NCI-H1417 treated with DMSO at 0.1 percent for 48 hours (cell line): ENCODE results near the gene MTREX.

Source experiments
- DNase-seq: peaks from one replicate; lab custom pipeline; 2025; lab: John Stamatoyannopoulos, UW

The MTREX gene

GRCh38 chr5:55383254-55383653 is 75.5 kb downstream of the MTREX start:
- DNase-seq = no peak

DNA sequence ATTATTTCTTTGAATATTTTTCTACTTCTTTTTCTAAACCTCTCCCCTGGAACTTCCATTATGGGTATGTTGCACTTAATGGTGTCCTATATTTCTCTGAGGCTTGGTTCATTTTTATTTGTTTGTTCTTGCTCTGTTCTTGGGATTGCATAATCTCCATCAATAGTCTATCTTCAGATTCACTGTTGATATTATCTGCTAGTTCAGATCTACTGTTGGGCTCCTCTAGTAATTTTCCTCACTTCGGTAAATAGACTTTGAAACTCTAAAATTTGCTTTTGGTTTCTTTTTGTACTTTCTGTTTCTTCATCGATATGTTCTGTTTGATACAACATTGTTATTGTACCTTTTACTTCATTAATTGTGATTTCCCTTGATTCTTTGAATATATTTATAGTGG is 76.3 kb downstream of the MTREX start:
- no peak for DNase-seq

GRCh38 chr5:55385227-55385626 is 77.4 kb downstream of the MTREX start:
- no peak for DNase-seq

- DNase-seq = no peak
These were observed 78.1 kb downstream of the MTREX start for GRCh38 chr5:55385846-55386245.

- no peak for DNase-seq
These were observed 78.6 kb downstream of the MTREX start for GRCh38 chr5:55386356-55386755.

DNA sequence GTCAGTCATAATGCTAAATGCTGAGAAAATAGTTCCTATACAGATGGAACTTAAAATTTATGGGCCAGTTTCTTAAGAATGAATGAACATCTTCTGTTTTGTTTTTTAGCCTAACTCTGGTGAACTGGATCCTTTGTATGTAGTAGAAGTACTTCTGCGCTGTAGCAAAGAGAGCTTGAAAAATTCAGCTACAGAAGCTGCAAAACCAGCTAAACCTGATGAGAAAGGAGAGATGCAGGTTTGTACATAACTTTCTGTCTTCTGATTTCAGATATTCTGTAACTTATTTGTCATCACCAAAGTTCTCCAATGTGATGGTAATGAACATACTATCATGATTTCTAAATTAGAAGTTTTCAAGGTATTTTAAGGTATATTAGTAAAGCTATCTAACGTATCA is 80.1 kb downstream of the MTREX start:
- DNase-seq = no peak

DNA sequence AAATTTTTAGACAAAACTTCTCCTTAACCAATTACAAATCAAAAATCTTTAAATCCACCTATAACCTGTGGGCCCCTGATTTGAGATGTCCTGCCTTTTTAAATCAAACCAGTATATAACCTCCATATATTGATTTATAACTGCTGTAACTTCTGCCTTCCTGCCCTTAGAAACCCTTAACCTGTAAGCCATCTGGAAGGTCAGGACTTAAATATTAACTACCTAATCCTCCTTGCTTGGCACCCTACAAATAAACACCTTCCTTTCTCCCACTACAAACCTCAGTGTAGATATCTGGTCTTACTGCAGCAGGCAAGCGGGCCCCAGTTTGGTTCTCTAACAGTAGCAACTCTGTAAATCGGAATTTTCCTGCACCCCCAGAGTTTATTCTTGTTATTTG is 83.9 kb downstream of the MTREX start:
- DNase-seq = no peak

DNA sequence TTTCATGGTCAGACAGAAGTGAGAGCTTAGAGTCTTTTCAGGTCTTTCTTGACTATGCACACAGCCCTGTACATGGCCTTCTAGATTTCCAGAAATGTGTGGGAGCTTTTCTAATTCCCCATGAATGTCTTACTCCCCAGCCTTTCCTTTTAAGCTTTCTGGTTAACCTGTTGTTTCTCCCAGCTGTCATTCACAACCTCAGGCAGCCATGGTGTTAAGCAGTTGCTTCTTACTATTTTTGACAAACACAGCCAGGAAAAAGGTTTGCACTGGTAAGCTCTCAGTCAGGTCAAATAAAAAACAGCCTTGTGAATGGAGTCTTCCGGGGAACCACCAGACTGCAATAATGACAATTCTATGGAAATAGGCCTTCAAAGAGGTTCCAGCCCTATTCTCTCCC is 84.9 kb downstream of the MTREX start:
- DNase-seq = no peak

DNA sequence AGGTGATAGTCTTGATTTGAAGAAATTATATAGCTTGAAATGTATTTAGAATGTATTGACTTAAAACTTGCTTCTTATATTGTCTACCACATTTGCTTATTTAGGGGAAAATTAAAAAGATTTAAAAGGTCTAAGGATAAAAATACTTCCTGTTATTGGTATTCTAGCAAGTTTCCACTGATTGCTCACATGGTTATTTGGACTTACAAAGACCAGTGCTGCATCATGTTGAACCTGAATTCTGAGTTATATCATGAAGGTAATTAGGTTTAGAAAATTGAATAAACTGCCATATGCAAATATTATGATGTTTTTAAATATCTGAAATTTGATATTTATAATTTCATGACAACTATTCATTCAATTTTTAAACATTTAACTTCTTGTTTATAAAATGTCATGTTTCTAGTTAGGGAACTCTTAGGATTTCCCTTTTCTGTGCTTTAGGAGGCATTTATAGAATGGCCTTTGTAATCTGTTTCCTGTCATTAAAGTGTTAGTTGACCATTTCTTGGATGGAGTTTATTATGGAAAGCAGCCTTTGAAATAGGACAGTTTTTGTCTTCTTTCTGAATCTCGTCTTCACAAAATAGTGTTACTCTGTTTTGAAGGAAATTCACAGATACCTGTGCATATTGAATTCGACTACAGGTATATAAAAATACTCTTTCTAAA is 85.8 kb downstream of the MTREX start:
- no peak for DNase-seq

DNA sequence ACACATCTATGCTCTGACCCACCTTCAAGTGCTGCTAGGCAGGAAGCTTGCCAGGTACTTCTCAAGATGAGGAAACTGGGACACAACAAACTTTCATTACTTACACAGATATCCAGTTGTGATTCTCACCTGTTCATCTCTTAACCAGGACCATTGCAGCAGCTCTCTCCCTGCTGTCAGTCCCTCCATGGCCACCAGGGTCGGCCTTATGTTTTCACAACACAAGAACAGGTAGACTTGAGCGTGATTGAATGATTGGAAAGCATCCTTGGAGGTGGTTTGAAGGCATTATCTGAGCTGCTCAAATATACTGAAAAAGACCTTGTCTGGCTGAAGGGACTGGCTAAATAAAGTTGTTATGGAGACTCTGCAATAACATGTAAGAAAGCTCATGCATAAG is 94.4 kb downstream of the MTREX start:
- no peak for DNase-seq

DNA sequence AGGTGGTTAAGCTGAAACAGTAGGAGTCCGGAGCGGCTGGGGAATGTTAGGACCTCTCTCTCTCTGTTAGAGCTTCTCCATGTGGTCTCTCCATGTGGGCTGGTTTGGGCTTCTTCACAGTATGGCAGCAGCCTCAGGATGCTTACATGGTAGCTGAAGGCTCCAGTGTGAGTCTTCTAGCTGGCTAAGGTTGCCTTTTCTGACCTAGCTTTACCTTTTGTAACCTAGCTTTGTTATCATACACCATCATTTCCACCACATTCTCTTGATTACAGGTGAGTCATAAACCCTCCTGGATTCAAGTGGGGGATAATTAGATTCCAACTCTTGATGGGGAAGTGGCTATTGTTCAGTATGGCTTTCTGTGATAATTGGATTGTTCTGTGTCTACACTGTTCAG is 98.5 kb downstream of the MTREX start:
- DNase-seq = peak; percentile 37

DNA sequence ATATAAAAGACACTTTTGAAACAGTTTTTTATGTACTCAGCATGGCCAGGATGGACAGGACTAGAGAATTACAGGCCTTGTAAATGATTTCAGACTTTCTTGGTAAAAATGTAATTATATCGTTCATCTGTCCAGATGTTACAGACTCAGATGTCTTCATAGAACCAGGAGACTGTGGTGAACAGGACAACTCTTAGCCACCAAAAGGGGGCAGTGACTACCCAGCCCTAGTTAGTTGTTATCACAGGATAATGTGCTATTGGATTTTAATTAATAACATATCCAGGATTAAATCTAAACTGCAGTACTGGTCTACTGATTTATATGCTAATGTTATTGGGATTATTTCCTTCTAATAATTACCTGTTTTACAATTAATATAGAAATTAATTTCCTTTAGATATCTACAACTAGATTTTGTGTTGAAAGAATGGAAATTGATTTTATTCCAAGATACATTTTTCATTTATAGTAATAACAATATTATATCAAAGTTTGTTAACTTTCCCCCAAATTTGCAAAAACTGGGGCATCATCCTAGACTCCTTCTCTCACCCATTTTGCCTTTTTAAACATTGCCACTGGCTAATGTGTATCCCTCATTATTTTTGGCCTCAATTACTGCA is 99.4 kb downstream of the MTREX start:
- DNase-seq = no peak

DNA sequence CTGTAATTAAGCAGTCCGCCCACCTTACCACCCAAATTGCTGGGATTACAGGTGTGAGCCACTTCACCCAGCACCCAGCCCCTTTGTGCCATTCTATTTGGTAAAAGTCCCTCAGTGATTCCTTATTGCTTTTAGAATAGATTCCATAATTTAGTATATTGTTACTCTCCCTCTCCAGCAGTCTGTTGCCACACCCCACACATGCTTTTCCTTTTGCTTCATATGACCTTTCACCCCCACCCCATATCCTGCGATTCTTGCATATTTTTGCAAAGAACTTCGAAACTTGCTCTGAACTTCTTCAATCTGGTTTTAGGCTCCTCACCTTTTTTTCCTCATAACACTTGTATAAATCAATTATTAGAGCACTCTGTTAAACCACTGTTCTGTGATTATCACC is 100.2 kb downstream of the MTREX start:
- no peak for DNase-seq

DNA sequence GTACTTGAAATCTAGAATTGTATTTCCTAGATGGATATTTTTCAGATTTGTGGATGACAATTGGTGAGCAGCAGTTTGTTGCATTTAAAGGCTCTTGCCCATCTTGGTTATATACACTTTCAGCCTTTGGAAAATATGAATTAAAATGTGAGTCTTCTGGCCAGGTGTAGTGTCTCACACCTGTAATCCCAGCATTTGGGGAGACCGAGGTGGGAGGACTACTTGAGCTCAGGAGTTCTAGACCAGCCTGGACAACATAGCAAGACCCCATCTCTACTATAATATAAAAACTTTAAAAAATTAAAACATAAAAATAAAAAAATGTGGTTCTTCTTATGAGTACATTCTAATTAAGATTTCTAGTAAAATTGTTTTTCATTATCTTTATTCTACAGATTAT is 102.0 kb downstream of the MTREX start:
- no peak for DNase-seq

DNA sequence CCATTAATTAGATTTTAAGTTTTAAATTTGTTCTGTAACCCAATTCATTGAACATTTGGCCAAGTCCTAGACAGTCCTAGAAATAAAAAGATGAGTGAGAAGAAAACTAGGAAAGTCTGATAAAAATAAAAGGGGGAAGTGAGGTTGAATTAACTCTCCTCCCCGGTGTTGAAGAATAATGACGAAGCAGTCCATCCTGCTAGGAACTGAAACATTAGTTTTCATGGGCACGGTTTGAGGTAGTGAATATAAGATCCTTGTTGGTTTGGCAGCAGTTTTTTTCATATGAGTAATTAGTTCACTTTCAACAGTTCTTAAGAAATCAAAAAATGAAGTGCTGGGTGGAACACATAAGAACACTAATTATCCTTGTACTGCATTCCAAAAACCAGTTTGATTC is 103.1 kb downstream of the MTREX start:
- DNase-seq = no peak

DNA sequence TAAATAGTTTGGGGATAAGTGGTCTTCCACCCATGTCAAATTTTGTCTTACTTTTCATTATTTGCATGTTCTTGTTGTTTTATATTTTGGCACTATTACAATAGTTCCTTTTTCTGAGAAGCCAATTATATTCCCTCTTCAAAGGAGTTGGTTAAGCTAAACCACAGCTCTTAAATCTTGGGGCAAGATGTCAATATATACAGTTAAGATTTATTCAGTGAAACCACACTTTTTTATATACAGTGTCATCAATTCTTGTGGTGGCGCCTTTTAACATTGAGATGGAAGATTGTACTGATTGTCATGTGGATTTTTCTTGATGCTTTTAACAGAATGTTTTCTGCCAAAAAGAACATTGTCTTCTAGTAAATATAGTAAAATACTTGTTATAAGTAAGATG is 104.1 kb downstream of the MTREX start:
- DNase-seq = no peak

DNA sequence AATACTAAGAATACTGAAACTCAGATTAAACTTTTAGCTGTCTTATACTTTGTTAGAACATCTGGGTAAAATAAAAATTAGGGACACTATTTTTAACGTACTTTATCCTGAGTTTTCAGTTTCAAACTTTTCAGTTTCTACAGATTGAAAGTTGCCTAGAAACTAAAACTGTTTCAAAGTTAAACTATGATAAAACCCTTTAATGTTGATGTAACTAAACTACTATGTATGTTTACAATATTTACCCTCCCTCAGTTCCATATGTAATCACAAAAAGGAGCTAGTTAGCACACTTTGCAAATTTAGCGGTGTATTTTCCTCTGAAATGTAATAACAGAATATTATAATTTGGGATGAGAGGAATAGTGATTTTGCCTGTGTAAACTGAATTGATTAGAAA is 105.9 kb downstream of the MTREX start:
- DNase-seq = no peak

DNA sequence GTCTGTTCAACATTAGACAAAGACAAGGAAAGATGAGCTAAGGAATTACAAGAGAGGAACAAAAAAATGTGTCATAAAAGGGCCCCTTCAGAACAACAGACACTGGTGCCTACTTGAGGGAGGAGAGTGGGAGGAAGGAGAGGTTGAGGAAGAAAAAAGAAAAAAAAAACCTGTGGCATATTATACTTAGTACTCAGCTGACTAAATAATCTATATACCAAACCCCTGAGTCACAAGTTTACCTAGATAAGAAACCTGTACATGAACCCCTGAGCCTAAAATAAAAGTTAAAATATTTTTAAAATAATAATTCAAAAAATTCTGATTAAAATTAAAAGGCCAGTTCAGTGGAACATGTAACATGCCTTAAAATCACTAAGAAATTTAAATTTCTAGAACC is 107.3 kb downstream of the MTREX start:
- no peak for DNase-seq

DNA sequence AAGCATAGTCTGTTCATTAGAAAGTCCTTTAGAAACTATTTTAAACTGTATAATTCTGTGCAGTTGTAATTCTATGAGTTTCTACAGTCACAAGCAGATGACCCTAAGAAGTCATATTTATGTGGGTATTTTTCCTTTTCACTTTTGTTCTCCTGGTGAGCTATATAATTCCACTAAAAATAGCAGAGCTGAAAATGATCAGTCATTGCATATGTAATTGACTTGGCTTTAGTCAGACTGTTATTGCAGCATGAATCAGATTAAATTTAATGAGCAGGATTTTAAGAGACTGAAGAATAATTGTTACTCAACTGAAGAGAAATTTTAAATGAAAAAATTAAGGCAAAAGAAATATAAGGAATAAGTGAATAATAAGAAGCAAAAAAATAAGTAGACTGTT is 108.5 kb downstream of the MTREX start:
- no peak for DNase-seq

- no peak for DNase-seq
These were observed 111.5 kb downstream of the MTREX start for GRCh38 chr5:55418994-55419968.

DNA sequence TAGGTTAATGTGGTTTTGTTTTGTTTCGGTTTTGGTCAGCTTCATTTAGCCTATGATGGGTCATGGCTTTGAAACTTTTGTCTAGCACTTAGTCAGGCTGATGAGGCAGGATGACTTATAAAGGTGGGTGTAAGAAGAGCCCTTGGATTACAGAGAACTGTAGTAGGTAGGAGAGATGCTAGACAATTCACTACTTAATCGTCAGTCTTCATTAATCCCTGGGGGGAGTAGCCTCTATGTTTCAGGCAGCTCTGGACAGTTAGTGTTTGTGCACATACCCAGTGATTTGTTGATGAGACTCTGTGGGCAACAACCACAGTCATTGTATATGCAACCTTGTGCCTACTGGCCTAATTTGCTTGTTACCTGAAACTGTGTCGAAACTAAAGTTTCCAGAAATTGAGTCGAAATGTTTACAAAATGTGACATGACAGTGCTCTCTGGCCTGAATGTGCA is 113.3 kb downstream of the MTREX start:
- no peak for DNase-seq

DNA sequence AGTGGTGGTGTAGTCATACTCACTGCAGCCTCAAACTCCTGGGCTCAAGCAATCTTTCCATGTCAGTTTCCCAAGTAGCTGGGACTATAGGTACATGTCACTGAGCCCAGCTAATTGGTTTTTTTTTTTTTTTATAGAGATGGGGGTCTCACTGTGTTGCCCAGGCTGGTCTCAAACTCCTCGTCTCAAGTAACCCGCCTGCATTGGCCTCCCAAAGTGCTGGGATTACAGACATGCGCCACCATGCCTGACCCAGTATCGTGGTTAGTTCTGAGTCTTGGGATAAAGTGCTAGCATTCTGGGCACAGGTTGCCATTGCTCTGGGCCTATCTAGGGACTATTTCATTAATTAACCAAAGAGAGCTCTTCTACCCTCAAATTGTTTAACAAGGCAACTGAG is 118.7 kb downstream of the MTREX start:
- no peak for DNase-seq

DNA sequence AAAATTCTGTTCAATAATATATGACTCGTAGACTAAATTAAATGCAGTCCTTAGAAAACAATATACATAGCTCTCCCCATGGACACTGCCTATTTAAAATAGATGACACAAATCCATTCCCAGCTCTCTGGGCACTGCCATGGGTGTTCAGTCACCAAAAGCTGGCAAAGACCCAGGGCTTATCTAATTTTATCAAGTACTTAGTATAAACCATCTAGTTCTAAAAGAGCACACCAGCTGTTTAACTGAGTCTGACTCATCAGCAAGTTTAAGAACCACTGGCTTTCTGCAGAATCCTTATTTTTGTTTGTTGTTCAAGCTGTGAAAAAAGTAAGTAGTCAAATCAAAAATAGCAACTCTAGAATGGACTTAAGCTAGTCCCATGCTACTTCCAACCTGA is 119.4 kb downstream of the MTREX start:
- DNase-seq = no peak
